HEK293T (cell line): Measurements from ENCODE around the gene ANO1.

ENCODE experiments used
- CTCF ChIA-PET: fragments of 350-600 bp; formaldehyde crosslinking; extraction: SDS; loops from one replicate; lab custom pipeline; 2021; ENCODE audit warnings: antibody characterized with exemption, inconsistent platforms; lab: Yijun Ruan, JAX
- POLR2A ChIA-PET: fragments of 350-600 bp; formaldehyde crosslinking; extraction: SDS; loops from one replicate; lab custom pipeline; 2020; ENCODE audit warnings: antibody characterized with exemption, inconsistent platforms; lab: Yijun Ruan, JAX
- DNase-seq: peaks from one replicate; pipeline ENCODE4 v3.0.0; 2012; ENCODE audit warnings: mixed read lengths; ENCODE audit errors: extremely low spot score
- ARNT ChIP-seq: fragments of 450-650 bp; IDR thresholded peaks from 2 replicates; pipeline ENCODE4 v1.6.1; 2017; ENCODE audit warnings: mild to moderate bottlenecking
- BHLHE40 ChIP-seq: fragments of 450-650 bp; IDR thresholded peaks from 2 replicates; pipeline ENCODE4 v1.6.1; 2016; ENCODE audit warnings: mild to moderate bottlenecking, moderate library complexity, borderline replicate concordance
- CTBP1 ChIP-seq: fragments of 450-650 bp; IDR thresholded peaks from 2 replicates; pipeline ENCODE4 v1.6.1; 2016; ENCODE audit warnings: borderline replicate concordance
- ELF4 ChIP-seq: fragments of 450-650 bp; IDR thresholded peaks from 2 replicates; pipeline ENCODE4 v1.6.1; 2017; ENCODE audit warnings: antibody characterized with exemption
- FOXA1 ChIP-seq: fragments of 450-650 bp; IDR thresholded peaks from 2 replicates; pipeline ENCODE4 v1.6.1; 2016; ENCODE audit warnings: mild to moderate bottlenecking
- FOXK2 ChIP-seq: fragments of 450-650 bp; IDR thresholded peaks from 2 replicates; pipeline ENCODE4 v1.6.1; 2016; ENCODE audit warnings: mild to moderate bottlenecking
- FOXM1 ChIP-seq: fragments of 450-650 bp; IDR thresholded peaks from 2 replicates; pipeline ENCODE4 v1.6.1; 2017; ENCODE audit warnings: mild to moderate bottlenecking, borderline replicate concordance
- HDGF ChIP-seq: fragments of 450-650 bp; IDR thresholded peaks from 2 replicates; pipeline ENCODE4 v1.6.1; 2017; ENCODE audit warnings: antibody characterized with exemption, borderline replicate concordance
- L3MBTL2 ChIP-seq: fragments of 450-650 bp; conservative IDR thresholded peaks from 2 replicates; pipeline ENCODE4 v1.6.1; 2016; ENCODE audit warnings: mild to moderate bottlenecking
- LEF1 ChIP-seq: fragments of 450-650 bp; IDR thresholded peaks from 2 replicates; pipeline ENCODE4 v1.6.1; 2017; ENCODE audit warnings: mild to moderate bottlenecking, borderline replicate concordance
- NFRKB ChIP-seq: fragments of 450-650 bp; IDR thresholded peaks from 2 replicates; pipeline ENCODE4 v1.6.1; 2016; ENCODE audit warnings: mild to moderate bottlenecking, moderate library complexity
- SP1 ChIP-seq: fragments of 450-650 bp; IDR thresholded peaks from 2 replicates; pipeline ENCODE4 v1.6.1; 2017
- SUZ12 ChIP-seq: fragments of 450-650 bp; IDR thresholded peaks from 2 replicates; pipeline ENCODE4 v1.6.1; 2016; ENCODE audit warnings: mild to moderate bottlenecking
- TARDBP ChIP-seq: fragments of 450-650 bp; IDR thresholded peaks from 2 replicates; pipeline ENCODE4 v1.6.1; 2016
- ZNF384 ChIP-seq: fragments of 450-650 bp; IDR thresholded peaks from 2 replicates; pipeline ENCODE4 v1.6.1; 2016
- TF ChIP-seq, protein P1 (sequence below): fragments of 450-650 bp; IDR thresholded peaks from 2 replicates; pipeline ENCODE4 v1.6.1; 2016

ANO1 gene

DNA sequence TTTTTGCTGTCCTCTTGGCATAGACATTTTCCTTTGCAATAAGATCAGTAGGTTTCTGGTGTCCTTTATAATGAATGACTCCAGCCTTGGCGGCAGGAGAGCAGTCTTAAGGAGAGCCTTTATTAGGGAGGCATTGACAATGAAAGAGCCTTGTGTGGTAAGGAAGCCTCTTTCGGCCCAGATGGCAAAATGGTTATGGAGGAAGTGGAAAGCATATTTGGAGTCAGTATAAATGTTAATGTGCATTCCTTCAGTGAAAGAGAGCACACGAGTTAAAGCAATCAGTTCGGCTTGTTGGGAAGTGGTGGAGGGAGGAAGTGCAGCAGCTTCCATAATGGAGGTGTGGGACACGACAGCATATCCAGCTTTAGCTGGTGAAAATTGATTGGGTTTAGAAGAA lies 18.1 kb upstream of the ANO1 start:
- DNase-seq: no peak
- ChIA-PET POLR2A (no interaction called here), CTCF (interaction anchor here (1.3 kb wide), 1 partner anchor 14 kb away, joined by 3 read pairs; no protein-coding TSS in a partner anchor)
- no peak for TF ChIP-seq TARDBP

DNA sequence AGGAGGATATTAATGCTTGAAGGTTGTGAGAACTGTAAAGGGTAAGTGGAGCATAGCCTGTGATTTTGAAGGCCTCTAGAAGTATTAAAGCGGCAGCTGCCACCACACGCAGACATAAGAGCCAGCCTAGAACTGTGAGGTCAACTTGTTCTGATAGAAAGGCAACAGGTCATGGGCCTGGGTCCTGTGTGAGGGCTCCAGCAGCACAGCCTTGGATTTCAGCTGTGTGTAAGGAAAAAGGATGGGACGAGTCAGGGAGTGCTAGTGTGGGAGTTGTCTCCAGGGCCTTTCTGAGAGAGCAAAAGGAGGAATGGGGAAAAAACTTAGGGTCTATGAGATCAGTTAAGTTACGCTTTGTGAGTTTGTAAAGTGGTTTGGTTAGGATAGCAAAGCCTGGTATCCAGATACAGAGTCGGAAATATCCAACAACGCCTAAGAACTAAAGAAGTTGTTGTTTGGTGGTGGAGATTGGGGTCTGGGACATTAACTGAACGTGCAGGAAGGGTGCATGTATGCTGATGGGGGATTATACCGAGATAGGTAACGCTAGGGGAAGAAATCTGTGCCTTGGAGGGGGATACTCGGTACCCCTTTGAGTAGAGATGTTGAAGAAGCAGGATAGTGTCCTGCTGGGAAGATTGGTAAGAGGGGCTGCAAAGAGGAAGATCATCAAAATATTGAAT lies 17.4 kb upstream of the ANO1 start:
- ChIA-PET POLR2A (no interaction called here), CTCF (interaction anchor here (0.9 to 1.3 kb wide), 2 partner anchors 10 to 15 kb away, joined by 3 read pairs; no protein-coding TSS in a partner anchor)
- TF ChIP-seq CTBP1 (no peak), FOXA1 (no peak), NFRKB (no peak), BHLHE40 (no peak)
- TF ChIP-seq, protein P1, sequence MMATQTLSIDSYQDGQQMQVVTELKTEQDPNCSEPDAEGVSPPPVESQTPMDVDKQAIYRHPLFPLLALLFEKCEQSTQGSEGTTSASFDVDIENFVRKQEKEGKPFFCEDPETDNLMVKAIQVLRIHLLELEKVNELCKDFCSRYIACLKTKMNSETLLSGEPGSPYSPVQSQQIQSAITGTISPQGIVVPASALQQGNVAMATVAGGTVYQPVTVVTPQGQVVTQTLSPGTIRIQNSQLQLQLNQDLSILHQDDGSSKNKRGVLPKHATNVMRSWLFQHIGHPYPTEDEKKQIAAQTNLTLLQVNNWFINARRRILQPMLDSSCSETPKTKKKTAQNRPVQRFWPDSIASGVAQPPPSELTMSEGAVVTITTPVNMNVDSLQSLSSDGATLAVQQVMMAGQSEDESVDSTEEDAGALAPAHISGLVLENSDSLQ: no peak
- DNase-seq: no peak

DNA sequence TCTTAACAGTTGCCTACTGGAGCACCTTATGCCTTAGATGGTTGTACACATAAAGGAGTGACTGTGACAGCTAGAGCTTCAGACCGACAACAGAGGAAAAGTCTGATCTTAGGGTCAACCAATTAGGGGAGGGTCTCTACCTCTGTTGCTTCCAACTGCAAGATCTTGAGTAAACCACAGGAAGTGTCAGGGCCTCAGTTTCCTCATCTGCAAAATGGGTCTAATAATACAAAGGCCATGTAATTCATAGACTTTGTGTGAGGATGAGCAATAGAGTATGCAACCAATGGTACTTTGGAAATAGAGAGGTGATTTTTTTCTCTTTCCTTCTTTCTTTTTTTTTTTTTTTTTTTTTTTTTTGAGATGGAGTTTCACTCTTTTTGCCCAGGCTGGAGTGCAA lies 16.4 kb upstream of the ANO1 start:
- CTCF ChIA-PET: interaction anchor here (0.9 kb wide), 1 partner anchor 11 kb away, joined by 3 read pairs; no protein-coding TSS in a partner anchor
- DNase-seq: no peak
- POLR2A ChIA-PET: no interaction called here
- TF ChIP-seq CTBP1: no peak

DNA sequence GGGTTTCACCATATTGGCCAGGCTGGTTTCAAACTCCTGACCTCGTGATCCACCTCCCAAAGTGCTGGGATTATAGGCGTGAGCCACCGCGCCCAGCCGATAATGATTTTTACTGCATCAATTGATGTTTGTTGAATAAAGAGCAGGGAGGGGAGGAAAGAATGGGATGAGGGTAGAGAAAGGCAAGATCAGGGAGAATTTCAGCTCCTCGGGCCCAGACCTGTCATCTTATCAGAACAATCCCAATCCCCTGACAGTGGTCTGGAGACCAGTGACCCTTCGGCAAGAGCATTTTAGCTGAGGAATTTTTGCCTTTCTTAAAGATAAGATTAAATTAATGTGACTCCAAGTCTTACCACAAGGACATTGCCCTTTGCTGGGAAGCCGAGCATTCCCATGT lies 15.0 kb upstream of the ANO1 start:
- ChIA-PET POLR2A (no interaction called here), CTCF (no interaction called here)
- no peak for TF ChIP-seq SUZ12
- no peak for TF ChIP-seq ARNT
- TF ChIP-seq FOXM1: no peak
- TF ChIP-seq ZNF384: no peak
- DNase-seq: no peak

DNA sequence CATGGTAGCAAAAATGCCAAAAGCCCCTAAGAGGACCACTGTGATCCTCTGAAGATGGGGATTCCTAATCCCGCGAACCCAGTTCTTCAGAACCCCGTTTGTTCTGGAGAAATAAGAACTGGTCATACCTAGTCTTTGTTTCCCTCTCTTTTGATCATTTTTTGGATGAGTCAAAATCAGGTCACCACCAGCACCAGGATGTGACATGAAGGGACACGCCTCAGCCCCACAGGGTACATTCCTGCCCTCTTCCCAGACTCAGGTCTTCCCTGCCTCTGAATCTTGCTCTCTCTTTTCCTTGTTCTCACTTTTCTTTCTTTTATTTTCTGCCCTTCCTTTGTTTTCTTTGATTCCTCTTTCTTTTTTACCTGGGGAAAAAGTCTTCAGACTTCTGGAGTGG lies 14.6 kb upstream of the ANO1 start:
- POLR2A ChIA-PET: no interaction called here
- no peak for DNase-seq
- TF ChIP-seq BHLHE40 (no peak), ARNT (no peak), L3MBTL2 (no peak), ZNF384 (no peak), FOXK2 (no peak), NFRKB (no peak), ELF4 (no peak), FOXM1 (no peak), LEF1 (no peak), TARDBP (no peak), FOXA1 (no peak), SP1 (no peak), CTBP1 (no peak), SUZ12 (no peak), HDGF (no peak)
- TF ChIP-seq, protein P1: no peak
- CTCF ChIA-PET: no interaction called here

DNA sequence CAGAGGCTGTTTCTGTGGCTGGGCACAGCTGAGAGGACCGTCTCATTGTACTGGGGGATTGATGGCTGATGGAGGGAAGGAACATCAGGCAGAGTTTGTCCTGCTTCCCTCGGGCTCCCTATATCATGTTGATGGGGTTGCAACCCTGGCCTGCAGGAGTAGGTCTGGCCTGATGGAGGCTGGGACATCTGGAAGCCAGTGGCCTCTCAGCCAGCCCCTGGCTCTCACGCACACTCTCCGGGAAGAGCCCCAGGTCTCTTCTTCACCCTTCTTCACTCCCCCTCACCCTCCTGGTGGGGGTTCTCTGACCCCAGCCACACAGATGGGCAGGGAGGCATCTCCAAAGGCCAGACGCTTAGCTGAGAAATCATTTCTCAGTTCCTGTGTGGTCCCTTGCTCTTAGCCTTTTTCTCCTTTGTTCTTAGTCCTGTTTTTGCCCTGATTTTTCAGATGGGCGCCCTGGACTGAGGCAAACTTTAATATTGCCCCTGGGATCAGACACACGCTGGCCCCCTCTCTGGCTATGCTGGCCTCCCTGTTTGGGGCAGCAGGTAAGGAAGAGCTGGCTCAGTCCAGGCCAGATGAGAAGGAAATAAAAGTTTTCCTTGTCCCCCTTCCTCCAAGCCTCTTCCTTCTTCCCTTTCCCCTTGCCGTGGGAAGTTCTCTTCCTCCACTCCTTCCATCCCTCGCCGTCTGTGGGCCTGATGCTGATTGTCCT lies 13.9 kb upstream of the ANO1 start:
- no peak for DNase-seq
- no peak for TF ChIP-seq LEF1
- no peak for TF ChIP-seq TARDBP
- no peak for TF ChIP-seq BHLHE40
- TF ChIP-seq L3MBTL2: no peak
- no peak for TF ChIP-seq NFRKB
- no peak for TF ChIP-seq ARNT
- no peak for TF ChIP-seq HDGF
- no peak for TF ChIP-seq SP1
- no peak for TF ChIP-seq FOXM1
- no peak for TF ChIP-seq FOXK2
- no peak for TF ChIP-seq FOXA1
- TF ChIP-seq, protein P1: no peak
- no peak for TF ChIP-seq ELF4
- no peak for TF ChIP-seq SUZ12
- no peak for TF ChIP-seq CTBP1
- no peak for TF ChIP-seq ZNF384
- CTCF ChIA-PET: no interaction called here
- POLR2A ChIA-PET: no interaction called here
